ENCODE measurements around the gene TMUB2. TPM values are rescaled to one million over a fixed set of nuclear protein-coding genes. Genes with fewer than 3 reads are reported as not detected.

TMUB2 gene
- total and polyA plus RNA-seq, 9 of the 15 experiments (the other 6 are each of a cell fraction or from before 2014, with no cell fraction given), result 4.1 to 29.8 (median 16.3) TPM

- TF ChIP-seq ZNF407 (IDR thresholded peaks at IDR 0.05; ENCODE audit: low read depth), result no peak
- no peak for TF ChIP-seq GATA2 (CRISPR knock-in tag; IDR thresholded peaks at IDR 0.05)
- no peak for TF ChIP-seq NCOA2 (IDR thresholded peaks at IDR 0.05; ENCODE audit: partially characterized antibody in 2 of 2)
- TF ChIP-seq ZNF41 (CRISPR knock-in tag; conservative IDR thresholded peaks at IDR 0.05), result no peak
- no peak for TF ChIP-seq ZNF280A (IDR thresholded peaks at IDR 0.05; ENCODE audit: low read depth, partially characterized antibody)
- no peak for TF ChIP-seq E4F1 (CRISPR knock-in tag; IDR thresholded peaks at IDR 0.05; ENCODE audit: borderline replicate concordance)
- TF ChIP-seq RFX5 (IDR thresholded peaks at IDR 0.05; ENCODE audit: low read depth, low read length), result no peak
- TF ChIP-seq ZSCAN29 (IDR thresholded peaks at IDR 0.05), result no peak
- peak; percentile 99 for TF ChIP-seq HNRNPL (IDR thresholded peaks at IDR 0.05; ENCODE audit: low read depth, low read length)
- no peak for TF ChIP-seq ZNF717 (CRISPR knock-in tag; IDR thresholded peaks at IDR 0.05)
- 0 out of 2 replicates have a peak, but pooled peaks have one; percentile 62 for TF ChIP-seq ZKSCAN1 (IDR thresholded peaks at IDR 0.05; ENCODE audit: low read depth, low read length)
- no peak; the same call in 1 of the 2 replicates for TF ChIP-seq E2F4 (CRISPR knock-in tag; IDR thresholded peaks at IDR 0.05; ENCODE audit: low read depth)
- no peak for TF ChIP-seq IRF2 (CRISPR knock-in tag; IDR thresholded peaks at IDR 0.05)
- no peak for TF ChIP-seq HNRNPUL1 (IDR thresholded peaks at IDR 0.05; ENCODE audit: low read length)
Measured at GRCh38 chr17:44210342-44211192, 23.8 kb downstream of the TMUB2 start (continued).

All from K562 (cell line).